ENCODE data around the gene EPB41L3.

Gene EPB41L3

GRCh38 chr18:5398269-5398668 is 145.5 kb downstream of the EPB41L3 start:
- no peaks in the 10 kb centered on the region for H3K36me3 ChIP-seq (ENCODE audit: insufficient read depth, low read depth, low read length)
- H3K27me3 ChIP-seq (ENCODE audit: insufficient read depth, low read length), result no peaks in the 10 kb centered on the region
- no peaks in the 10 kb centered on the region for H3K9me3 ChIP-seq (ENCODE audit: insufficient read depth, low read depth, low read length)
- H3K4me1 ChIP-seq (ENCODE audit: insufficient read depth, low read length), result 0 out of 2 replicates have a peak, but pooled peaks cover 3% of the 10 kb centered on the region
- H3K27ac ChIP-seq (ENCODE audit: low read length), result no peak overlapping the region
- H3K4me3 ChIP-seq (ENCODE audit: low read length), result no peak overlapping the region
- no peak overlapping the region for H3K9ac ChIP-seq (ENCODE audit: low read depth, low read length)

- Histone ChIP-seq H3K9me3 (ENCODE audit: insufficient read depth, low read depth, low read length) (no peaks in the 10 kb centered on the region), H3K27ac (ENCODE audit: low read length) (no peak overlapping the region), H3K4me3 (ENCODE audit: low read length) (no peak overlapping the region), H3K4me1 (ENCODE audit: insufficient read depth, low read length) (0 out of 2 replicates have a peak, but pooled peaks cover 3% of the 10 kb centered on the region), H3K9ac (ENCODE audit: low read depth, low read length) (no peak overlapping the region), H3K36me3 (ENCODE audit: insufficient read depth, low read depth, low read length) (no peaks in the 10 kb centered on the region), H3K27me3 (ENCODE audit: insufficient read depth, low read length) (no peaks in the 10 kb centered on the region)
These were observed 146.7 kb downstream of the EPB41L3 start for GRCh38 chr18:5397102-5397501.

DNA sequence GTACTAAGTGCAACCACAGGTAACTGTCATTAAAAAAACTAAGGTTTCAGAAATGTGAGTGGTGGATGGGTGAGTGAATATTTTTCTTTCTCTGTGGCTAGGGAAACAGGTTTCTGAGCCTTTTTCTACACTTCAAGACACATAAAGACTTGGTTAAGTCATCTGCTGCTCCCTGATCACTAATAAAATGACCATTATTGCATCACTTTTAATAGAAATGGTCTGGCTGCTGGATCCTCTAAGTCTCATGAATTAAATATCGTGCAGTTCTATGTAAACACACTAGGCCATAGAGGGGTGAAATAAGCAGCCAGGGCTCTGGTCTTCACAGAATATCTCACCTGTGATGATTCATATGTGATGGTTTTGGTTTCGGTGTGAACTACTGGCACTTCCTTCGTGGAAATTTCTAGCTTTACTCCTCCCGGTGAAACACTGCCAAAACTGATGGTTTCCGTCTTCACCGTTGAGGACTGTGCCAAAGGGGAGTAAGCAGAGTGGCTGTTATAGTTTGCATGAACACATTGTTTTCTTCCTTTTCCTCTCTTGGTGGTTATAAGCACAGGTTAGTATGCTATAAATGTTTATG is 147.8 kb downstream of the EPB41L3 start:
- Histone ChIP-seq H3K9me3 (ENCODE audit: insufficient read depth, low read depth, low read length) (no peaks in the 10 kb centered on the region), H3K36me3 (ENCODE audit: insufficient read depth, low read depth, low read length) (no peaks in the 10 kb centered on the region), H3K4me3 (ENCODE audit: low read length) (no peak overlapping the region), H3K4me1 (ENCODE audit: insufficient read depth, low read length) (0 out of 2 replicates have a peak, but pooled peaks cover 3% of the 10 kb centered on the region), H3K27me3 (ENCODE audit: insufficient read depth, low read length) (no peaks in the 10 kb centered on the region), H3K9ac (ENCODE audit: low read depth, low read length) (no peak overlapping the region), H3K27ac (ENCODE audit: low read length) (no peak overlapping the region)

DNA sequence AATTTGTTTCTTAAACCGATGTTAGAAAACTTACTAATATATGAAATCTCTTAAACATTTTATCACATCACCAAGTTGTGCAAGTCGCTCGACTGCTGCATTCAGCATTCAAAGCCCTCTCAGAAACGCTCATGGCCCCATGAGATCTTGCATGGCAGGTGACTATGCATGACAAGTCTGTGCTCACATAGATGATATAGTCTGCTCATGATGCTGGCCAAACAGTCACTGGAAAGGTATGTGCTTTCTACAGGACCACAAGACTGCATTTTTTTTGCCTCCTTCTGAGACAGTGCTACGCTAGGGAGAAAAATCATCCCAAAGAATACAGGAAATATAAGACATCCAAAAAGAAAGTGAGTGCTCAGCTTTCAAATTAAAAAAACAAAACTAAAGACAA is 150.0 kb downstream of the EPB41L3 start:
- Histone ChIP-seq H3K4me1 (ENCODE audit: insufficient read depth, low read length) (0 out of 2 replicates have a peak, but pooled peaks cover 3% of the 10 kb centered on the region), H3K27me3 (ENCODE audit: insufficient read depth, low read length) (no peaks in the 10 kb centered on the region), H3K27ac (ENCODE audit: low read length) (no peak overlapping the region), H3K9ac (ENCODE audit: low read depth, low read length) (no peak overlapping the region), H3K9me3 (ENCODE audit: insufficient read depth, low read depth, low read length) (no peaks in the 10 kb centered on the region), H3K36me3 (ENCODE audit: insufficient read depth, low read depth, low read length) (no peaks in the 10 kb centered on the region), H3K4me3 (ENCODE audit: low read length) (no peak overlapping the region)

- H3K27ac ChIP-seq (ENCODE audit: low read length), result no peak overlapping the region
- H3K36me3 ChIP-seq (ENCODE audit: insufficient read depth, low read depth, low read length), result no peaks in the 10 kb centered on the region
- no peaks in the 10 kb centered on the region for H3K9me3 ChIP-seq (ENCODE audit: insufficient read depth, low read depth, low read length)
- H3K9ac ChIP-seq (ENCODE audit: low read depth, low read length), result no peak overlapping the region
- H3K4me1 ChIP-seq (ENCODE audit: insufficient read depth, low read length), result no peaks in the 10 kb centered on the region
- H3K27me3 ChIP-seq (ENCODE audit: insufficient read depth, low read length), result no peaks in the 10 kb centered on the region
- H3K4me3 ChIP-seq (ENCODE audit: low read length), result no peak overlapping the region
These were observed 152.4 kb downstream of the EPB41L3 start for GRCh38 chr18:5391409-5391808.

DNA sequence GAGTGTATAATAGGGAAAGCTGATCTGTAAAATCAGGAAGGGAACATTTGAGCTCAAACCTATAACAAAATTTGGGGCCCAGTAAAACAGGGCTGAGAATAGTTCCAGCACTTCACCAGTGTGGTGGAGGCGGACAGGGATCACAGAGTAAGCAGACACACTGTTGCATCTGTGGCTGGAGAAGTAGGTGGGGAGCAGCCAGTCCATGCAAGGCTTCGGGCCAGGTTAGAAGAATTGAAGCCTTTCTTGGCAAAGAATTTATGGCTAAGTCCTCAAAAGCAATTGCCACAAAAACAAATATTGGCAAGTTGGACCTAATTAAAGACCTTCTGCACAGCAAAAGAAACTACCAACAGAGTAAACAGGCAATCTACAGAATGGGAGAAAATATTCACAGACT is 154.4 kb downstream of the EPB41L3 start:
- Histone ChIP-seq H3K27ac (ENCODE audit: low read length) (no peak overlapping the region), H3K27me3 (ENCODE audit: insufficient read depth, low read length) (no peaks in the 10 kb centered on the region), H3K36me3 (ENCODE audit: insufficient read depth, low read depth, low read length) (no peaks in the 10 kb centered on the region), H3K9ac (ENCODE audit: low read depth, low read length) (no peak overlapping the region), H3K4me3 (ENCODE audit: low read length) (no peak overlapping the region), H3K4me1 (ENCODE audit: insufficient read depth, low read length) (no peaks in the 10 kb centered on the region), H3K9me3 (ENCODE audit: insufficient read depth, low read depth, low read length) (no peaks in the 10 kb centered on the region)

GRCh38 chr18:5388896-5389295 is 154.9 kb downstream of the EPB41L3 start:
- Histone ChIP-seq H3K9ac (ENCODE audit: low read depth, low read length) (no peak overlapping the region), H3K27me3 (ENCODE audit: insufficient read depth, low read length) (no peaks in the 10 kb centered on the region), H3K4me1 (ENCODE audit: insufficient read depth, low read length) (no peaks in the 10 kb centered on the region)

DNA sequence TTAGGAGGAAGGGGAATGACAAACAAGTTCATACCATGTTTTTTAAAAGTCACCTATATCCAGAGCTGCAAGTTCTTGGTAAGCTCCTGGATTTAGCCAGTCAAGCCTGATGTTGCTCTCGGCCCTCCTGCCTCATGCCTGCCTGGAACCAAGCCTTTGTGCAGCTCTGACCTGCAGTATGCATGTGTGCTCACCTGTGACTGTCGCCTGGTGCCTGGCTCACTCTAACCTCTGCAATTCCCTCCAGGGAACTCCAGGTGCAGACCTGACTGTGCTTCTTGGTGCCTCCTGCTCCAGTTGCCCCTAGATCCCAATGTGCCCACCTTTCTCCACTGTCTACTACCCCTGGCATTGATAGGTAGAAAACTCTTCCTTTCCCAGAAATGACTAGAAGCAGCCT is 163.2 kb downstream of the EPB41L3 start:
- Histone ChIP-seq H3K27me3 (ENCODE audit: insufficient read depth, low read length) (no peaks in the 10 kb centered on the region), H3K9ac (ENCODE audit: low read depth, low read length) (no peak overlapping the region), H3K27ac (ENCODE audit: low read length) (no peak overlapping the region), H3K36me3 (ENCODE audit: insufficient read depth, low read depth, low read length) (no peaks in the 10 kb centered on the region), H3K4me1 (ENCODE audit: insufficient read depth, low read length) (no peaks in the 10 kb centered on the region), H3K9me3 (ENCODE audit: insufficient read depth, low read depth, low read length) (no peaks in the 10 kb centered on the region), H3K4me3 (ENCODE audit: low read length) (no peak overlapping the region)

More at GRCh38 chr18:5388896-5389295, 154.9 kb downstream of the EPB41L3 start:
- H3K27ac ChIP-seq (ENCODE audit: low read length), result no peak overlapping the region
- no peaks in the 10 kb centered on the region for H3K36me3 ChIP-seq (ENCODE audit: insufficient read depth, low read depth, low read length)
- H3K4me3 ChIP-seq (ENCODE audit: low read length), result no peak overlapping the region
- no peaks in the 10 kb centered on the region for H3K9me3 ChIP-seq (ENCODE audit: insufficient read depth, low read depth, low read length)

DNA sequence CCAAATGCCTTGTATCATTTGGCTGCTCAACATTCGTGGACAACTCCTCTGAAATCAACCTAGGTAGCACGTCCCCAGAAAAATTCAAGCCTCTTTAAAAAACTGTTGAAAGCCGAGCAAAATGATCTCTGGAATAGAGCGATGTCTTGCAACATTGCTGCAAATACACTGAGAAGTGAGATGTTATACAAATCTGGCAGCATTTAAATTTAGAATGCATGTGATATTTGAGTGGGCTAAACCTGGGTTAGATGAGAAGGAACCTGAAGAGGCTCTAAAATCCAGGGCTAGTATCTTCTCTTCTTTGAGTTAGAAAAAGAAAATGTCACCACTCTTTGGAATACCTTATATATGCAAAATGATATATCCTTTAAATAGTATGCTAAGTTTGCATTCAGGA is 166.8 kb downstream of the EPB41L3 start:
- Histone ChIP-seq H3K36me3 (ENCODE audit: insufficient read depth, low read depth, low read length) (no peaks in the 10 kb centered on the region), H3K27me3 (ENCODE audit: insufficient read depth, low read length) (no peaks in the 10 kb centered on the region), H3K4me1 (ENCODE audit: insufficient read depth, low read length) (no peaks in the 10 kb centered on the region), H3K9me3 (ENCODE audit: insufficient read depth, low read depth, low read length) (no peaks in the 10 kb centered on the region), H3K4me3 (ENCODE audit: low read length) (no peak overlapping the region), H3K9ac (ENCODE audit: low read depth, low read length) (no peak overlapping the region), H3K27ac (ENCODE audit: low read length) (no peak overlapping the region)

GRCh38 chr18:5370332-5370731 is 173.5 kb downstream of the EPB41L3 start:
- Histone ChIP-seq H3K9me3 (ENCODE audit: insufficient read depth, low read depth, low read length) (no peaks in the 10 kb centered on the region), H3K27ac (ENCODE audit: low read length) (no peak overlapping the region), H3K4me3 (ENCODE audit: low read length) (no peak overlapping the region), H3K9ac (ENCODE audit: low read depth, low read length) (no peak overlapping the region), H3K27me3 (ENCODE audit: insufficient read depth, low read length) (no peaks in the 10 kb centered on the region), H3K4me1 (ENCODE audit: insufficient read depth, low read length) (no peaks in the 10 kb centered on the region), H3K36me3 (ENCODE audit: insufficient read depth, low read depth, low read length) (no peaks in the 10 kb centered on the region)

DNA sequence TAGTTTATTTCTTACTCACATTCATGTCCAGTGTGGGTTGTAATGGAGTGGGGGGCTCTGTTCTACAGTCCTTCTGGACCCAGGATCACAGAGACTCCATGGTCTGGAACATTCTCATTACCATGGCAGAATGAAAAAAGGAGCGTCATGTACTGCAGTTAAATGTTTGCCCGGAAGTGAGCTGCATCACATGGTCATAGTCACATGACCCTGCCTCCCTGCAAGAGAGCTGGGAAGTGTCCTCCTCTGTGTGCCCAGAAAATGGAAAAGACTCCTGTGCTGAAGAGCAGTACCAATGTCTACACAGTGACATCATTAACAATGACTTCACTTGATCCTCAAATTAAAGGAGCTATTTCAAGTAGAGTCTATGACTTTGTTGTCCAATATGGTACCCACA is 174.3 kb downstream of the EPB41L3 start:
- H3K27ac ChIP-seq (ENCODE audit: low read length), result no peak overlapping the region
- no peak overlapping the region for H3K9ac ChIP-seq (ENCODE audit: low read depth, low read length)
- no peaks in the 10 kb centered on the region for H3K36me3 ChIP-seq (ENCODE audit: insufficient read depth, low read depth, low read length)
- H3K27me3 ChIP-seq (ENCODE audit: insufficient read depth, low read length), result no peaks in the 10 kb centered on the region
- no peaks in the 10 kb centered on the region for H3K9me3 ChIP-seq (ENCODE audit: insufficient read depth, low read depth, low read length)
- H3K4me1 ChIP-seq (ENCODE audit: insufficient read depth, low read length), result no peaks in the 10 kb centered on the region
- H3K4me3 ChIP-seq (ENCODE audit: low read length), result no peak overlapping the region

DNA sequence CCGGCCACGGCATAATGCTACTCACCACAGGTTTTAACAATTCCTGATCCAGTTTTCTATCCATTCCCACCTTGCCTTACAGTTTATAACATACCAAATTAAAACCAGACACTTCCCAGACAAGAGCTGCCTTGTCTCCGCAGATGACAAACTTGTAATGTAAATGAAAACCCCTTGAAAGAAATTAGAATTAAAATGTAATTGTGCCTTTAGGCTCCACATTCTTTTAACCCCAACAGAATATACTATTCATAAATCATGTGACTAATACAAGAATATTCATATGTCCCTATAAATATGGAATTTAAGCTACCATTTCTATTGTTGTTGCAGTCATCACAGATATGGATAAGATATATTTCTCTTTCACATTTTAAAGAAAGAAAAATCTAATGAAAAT is 178.4 kb downstream of the EPB41L3 start:
- H3K4me1 ChIP-seq (ENCODE audit: insufficient read depth, low read length), result no peaks in the 10 kb centered on the region
- H3K27ac ChIP-seq (ENCODE audit: low read length), result no peak overlapping the region
- no peaks in the 10 kb centered on the region for H3K27me3 ChIP-seq (ENCODE audit: insufficient read depth, low read length)
- H3K36me3 ChIP-seq (ENCODE audit: insufficient read depth, low read depth, low read length), result no peaks in the 10 kb centered on the region
- H3K4me3 ChIP-seq (ENCODE audit: low read length), result no peak overlapping the region
- H3K9ac ChIP-seq (ENCODE audit: low read depth, low read length), result no peak overlapping the region
- no peaks in the 10 kb centered on the region for H3K9me3 ChIP-seq (ENCODE audit: insufficient read depth, low read depth, low read length)

Measured in iPS-20b (cell line).